Muscle layer of colon (tissue), 2 donors: ENCODE data around the gene NCBP3.

Experiments
- H3K27ac ChIP-seq: one replicate; pipeline ENCODE4 v1.7.0; 2013; ENCODE audit warnings: low read depth, mild to moderate bottlenecking, low read length, moderate library complexity
- H3K27me3 ChIP-seq, 2 donors: one replicate each; pipeline ENCODE4 v1.7.0; 2013; ENCODE audit warnings: low read length in 2 of 2, mild to moderate bottlenecking in 2 of 2; ENCODE audit not compliant: insufficient read depth in 2 of 2, control insufficient read depth in 1 of 2
- H3K36me3 ChIP-seq: one replicate; pipeline ENCODE4 v1.7.0; 2013; ENCODE audit warnings: mild to moderate bottlenecking, low read length; ENCODE audit not compliant: insufficient read depth
- H3K4me1 ChIP-seq: one replicate; pipeline ENCODE4 v1.7.0; 2013; ENCODE audit warnings: mild to moderate bottlenecking, low read length; ENCODE audit not compliant: insufficient read depth
- H3K4me3 ChIP-seq, 2 donors: one replicate each; pipeline ENCODE4 v1.7.0; 2013; ENCODE audit warnings: low read length in 2 of 2, low read depth in 1 of 2, mild to moderate bottlenecking in 1 of 2, moderate library complexity in 1 of 2
- H3K9ac ChIP-seq: one replicate; pipeline ENCODE4 v1.7.0; 2013; ENCODE audit warnings: low read length
- H3K9me3 ChIP-seq: one replicate; pipeline ENCODE4 v1.7.0; 2013; ENCODE audit warnings: mild to moderate bottlenecking, low read length
- donor health status: abdominal sarcoma.
- donor health status: Adenocarcinoma of cecum.

NCBP3 gene

DNA sequence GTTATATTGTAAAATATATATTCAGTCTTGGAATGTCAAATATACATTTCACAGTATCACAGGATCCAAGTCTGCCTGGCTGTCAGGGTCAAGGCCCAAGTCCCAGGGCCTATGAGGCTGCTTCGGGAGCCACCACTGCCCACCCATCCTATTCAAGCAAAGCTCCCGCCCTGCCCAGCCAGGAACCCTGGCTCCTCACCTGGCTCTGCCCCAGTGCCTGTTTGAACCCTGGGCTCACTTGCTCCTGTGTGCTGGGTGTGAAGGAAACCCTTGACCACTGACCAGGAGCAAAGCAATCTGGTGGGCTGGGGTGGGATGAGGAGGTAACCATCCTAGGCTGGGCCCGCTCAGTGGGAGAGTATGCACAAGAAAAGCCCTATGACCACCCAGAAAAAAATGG lies 72.1 kb downstream of the NCBP3 start:
- no peaks in the 10 kb centered on the region for H3K9me3 ChIP-seq
- no peaks in the 10 kb centered on the region for H3K36me3 ChIP-seq
- H3K4me3 ChIP-seq, result no peak overlapping the region
- H3K27me3 ChIP-seq, result no peaks in the 10 kb centered on the region
- H3K4me1 ChIP-seq, result no peaks in the 10 kb centered on the region
- H3K27ac ChIP-seq, result no peak overlapping the region
- no peak overlapping the region for H3K9ac ChIP-seq

- Histone ChIP-seq H3K4me3 (no peak overlapping the region), H3K4me1 (no peaks in the 10 kb centered on the region), H3K27ac (no peak overlapping the region), H3K27me3 (no peaks in the 10 kb centered on the region), H3K9ac (no peak overlapping the region), H3K36me3 (no peaks in the 10 kb centered on the region), H3K9me3 (no peaks in the 10 kb centered on the region)
Measured at GRCh38 chr17:3773511-3773910, 72.5 kb downstream of the NCBP3 start.

GRCh38 chr17:3772764-3773163 lies 73.3 kb downstream of the NCBP3 start:
- H3K9me3 ChIP-seq, result no peaks in the 10 kb centered on the region
- H3K27ac ChIP-seq, result no peak overlapping the region
- no peaks in the 10 kb centered on the region for H3K4me1 ChIP-seq
- no peaks in the 10 kb centered on the region for H3K36me3 ChIP-seq
- no peaks in the 10 kb centered on the region for H3K27me3 ChIP-seq
- H3K9ac ChIP-seq, result no peak overlapping the region
- H3K4me3 ChIP-seq, result no peak overlapping the region

- Histone ChIP-seq H3K27me3 (no peaks in the 10 kb centered on the region), H3K4me1 (no peaks in the 10 kb centered on the region), H3K36me3 (no peaks in the 10 kb centered on the region), H3K9ac (no peak overlapping the region), H3K27ac (no peak overlapping the region), H3K4me3 (no peak overlapping the region), H3K9me3 (no peaks in the 10 kb centered on the region)
Measured at GRCh38 chr17:3771140-3771539, 74.9 kb downstream of the NCBP3 start.

DNA sequence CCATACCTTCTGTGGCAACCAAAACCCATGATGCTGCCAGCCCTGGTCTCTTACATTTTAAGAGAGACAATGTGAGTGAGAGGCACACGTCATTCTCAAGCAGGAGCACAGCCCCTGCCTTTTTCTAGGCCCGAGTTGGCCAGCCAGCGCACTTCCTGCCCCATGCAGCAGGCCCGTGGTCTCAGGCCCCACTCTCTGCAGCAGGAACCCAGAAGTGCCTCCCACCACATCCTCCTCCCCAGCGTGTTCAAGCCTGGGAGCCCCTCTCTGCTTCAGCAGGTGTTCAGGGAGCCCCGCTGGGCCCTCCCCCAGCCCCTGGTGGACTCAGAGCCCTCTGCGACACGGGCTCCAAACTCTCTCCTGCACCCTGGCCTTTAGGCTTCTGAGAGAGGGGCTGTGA lies 75.6 kb downstream of the NCBP3 start:
- H3K4me3 ChIP-seq, result no peak overlapping the region
- H3K27ac ChIP-seq, result no peak overlapping the region
- no peaks in the 10 kb centered on the region for H3K9me3 ChIP-seq
- H3K9ac ChIP-seq, result no peak overlapping the region
- no peaks in the 10 kb centered on the region for H3K36me3 ChIP-seq
- H3K4me1 ChIP-seq, result no peaks in the 10 kb centered on the region
- no peaks in the 10 kb centered on the region for H3K27me3 ChIP-seq

DNA sequence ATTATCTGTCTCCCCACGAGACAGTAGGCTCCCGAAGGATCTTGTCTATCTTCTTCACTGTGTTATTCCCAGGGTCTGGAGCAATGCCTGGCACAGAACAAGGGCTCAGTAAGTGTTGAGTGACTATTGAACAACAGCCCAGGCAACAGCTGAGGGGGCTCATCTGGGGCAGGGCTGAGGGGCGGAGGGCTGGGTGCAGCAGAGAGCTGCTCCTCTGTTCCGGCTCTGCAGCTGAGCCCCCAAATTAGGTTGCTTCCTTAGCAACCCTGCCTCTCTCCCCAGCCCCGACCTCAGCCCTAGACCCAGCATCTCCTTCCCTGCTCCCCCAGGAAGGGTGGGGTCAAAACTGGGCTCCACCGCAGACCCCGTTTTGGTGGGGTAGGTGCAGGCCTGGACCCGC lies 77.3 kb downstream of the NCBP3 start:
- no peak overlapping the region for H3K4me3 ChIP-seq
- H3K27me3 ChIP-seq, result no peaks in the 10 kb centered on the region
- no peaks in the 10 kb centered on the region for H3K36me3 ChIP-seq
- H3K4me1 ChIP-seq, result no peaks in the 10 kb centered on the region
- H3K9me3 ChIP-seq, result no peaks in the 10 kb centered on the region
- H3K9ac ChIP-seq, result no peak overlapping the region
- no peak overlapping the region for H3K27ac ChIP-seq

DNA sequence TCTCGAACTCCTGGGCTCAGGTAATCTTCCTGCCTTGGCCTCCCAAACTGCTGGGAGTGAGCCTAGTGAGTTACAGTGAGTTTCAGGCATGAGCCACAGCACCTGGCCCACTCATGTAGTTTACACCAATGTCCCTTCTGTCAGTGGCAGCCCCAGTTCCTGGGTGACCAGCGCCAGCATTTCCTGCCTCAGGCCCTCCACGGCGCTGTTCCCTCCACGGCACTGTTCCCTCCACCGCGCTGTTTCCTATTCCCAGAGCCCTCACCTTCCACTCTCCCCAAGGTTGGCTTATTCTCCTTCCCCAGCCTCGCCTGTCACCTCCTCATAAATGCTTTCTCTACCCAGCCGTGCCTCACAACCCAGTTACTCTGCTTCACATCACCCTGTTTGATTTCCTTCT lies 77.7 kb downstream of the NCBP3 start:
- Histone ChIP-seq H3K9ac (no peak overlapping the region), H3K4me1 (no peaks in the 10 kb centered on the region), H3K27ac (no peak overlapping the region), H3K9me3 (no peaks in the 10 kb centered on the region), H3K4me3 (no peak overlapping the region), H3K27me3 (no peaks in the 10 kb centered on the region), H3K36me3 (no peaks in the 10 kb centered on the region)

DNA sequence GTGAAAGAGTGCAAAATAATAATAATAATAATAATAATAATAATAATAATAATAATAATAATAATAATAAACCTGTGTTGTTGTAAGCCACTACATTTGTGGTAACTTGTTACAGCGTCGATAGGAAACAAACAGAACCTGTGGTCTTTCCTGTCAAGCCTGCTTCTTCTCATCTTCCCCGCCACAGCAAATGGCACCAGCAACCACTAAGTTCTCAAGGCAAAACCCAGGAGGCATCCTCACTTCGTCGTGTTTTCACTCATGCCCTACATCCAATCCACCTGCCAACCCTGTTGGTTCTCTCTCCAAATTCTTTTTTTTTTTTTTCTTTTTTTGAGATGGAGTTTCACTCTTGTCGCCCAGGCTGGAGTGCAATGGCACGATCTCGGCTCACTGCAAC lies 79.3 kb downstream of the NCBP3 start:
- H3K27me3 ChIP-seq, result no peaks in the 10 kb centered on the region
- H3K9ac ChIP-seq, result no peak overlapping the region
- H3K4me3 ChIP-seq, result no peak overlapping the region
- no peaks in the 10 kb centered on the region for H3K36me3 ChIP-seq
- no peaks in the 10 kb centered on the region for H3K9me3 ChIP-seq
- no peaks in the 10 kb centered on the region for H3K4me1 ChIP-seq
- H3K27ac ChIP-seq, result no peak overlapping the region

GRCh38 chr17:3765981-3766380 lies 80.1 kb downstream of the NCBP3 start:
- Histone ChIP-seq H3K9me3 (no peaks in the 10 kb centered on the region), H3K4me1 (no peaks in the 10 kb centered on the region), H3K36me3 (no peaks in the 10 kb centered on the region), H3K27me3 (no peaks in the 10 kb centered on the region), H3K9ac (no peak overlapping the region), H3K4me3 (no peak overlapping the region), H3K27ac (no peak overlapping the region)

DNA sequence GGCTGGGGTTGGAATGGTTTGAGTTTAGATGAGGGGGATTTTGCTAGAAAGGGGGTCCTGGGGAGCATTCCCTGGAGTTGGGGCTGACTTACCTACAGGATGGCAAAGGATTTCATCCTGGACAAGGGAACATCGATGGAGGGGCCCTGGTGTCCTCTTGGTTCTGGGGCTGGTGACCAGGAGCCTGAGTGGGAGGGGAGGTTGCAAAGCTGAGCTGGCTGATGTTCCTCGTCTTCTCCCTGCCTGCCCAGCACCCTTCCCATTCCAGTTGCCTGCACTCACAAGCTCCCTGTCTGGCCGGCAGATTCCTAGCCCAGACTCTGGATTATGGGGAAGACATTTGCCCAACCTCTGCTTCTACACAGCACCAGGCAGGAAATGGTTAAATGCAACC lies 82.3 kb downstream of the NCBP3 start:
- Histone ChIP-seq H3K27ac (no peak overlapping the region), H3K9ac (no peak overlapping the region), H3K4me1 (no peaks in the 10 kb centered on the region), H3K9me3 (no peaks in the 10 kb centered on the region), H3K27me3 (no peaks in the 10 kb centered on the region), H3K36me3 (no peaks in the 10 kb centered on the region), H3K4me3 (no peak overlapping the region)

GRCh38 chr17:3762922-3763776 lies 82.9 kb downstream of the NCBP3 start:
- Histone ChIP-seq H3K27me3 (no peaks in the 10 kb centered on the region), H3K9ac (no peak overlapping the region), H3K27ac (no peak overlapping the region), H3K4me3 (no peak overlapping the region), H3K4me1 (no peaks in the 10 kb centered on the region), H3K36me3 (no peaks in the 10 kb centered on the region), H3K9me3 (no peaks in the 10 kb centered on the region)

GRCh38 chr17:3761918-3762380 lies 84.1 kb downstream of the NCBP3 start:
- H3K9ac ChIP-seq, result no peak overlapping the region
- no peaks in the 10 kb centered on the region for H3K36me3 ChIP-seq
- H3K27ac ChIP-seq, result no peak overlapping the region
- no peaks in the 10 kb centered on the region for H3K9me3 ChIP-seq
- no peaks in the 10 kb centered on the region for H3K27me3 ChIP-seq
- H3K4me1 ChIP-seq, result no peaks in the 10 kb centered on the region
- H3K4me3 ChIP-seq, result no peak overlapping the region
